Measurements from ENCODE around the gene ATXN7L2. TPM values are rescaled to one million over a fixed set of nuclear protein-coding genes. Genes with fewer than 3 reads are reported as not detected.
A peak's percentile ranks its signal among the peaks of the same experiment; 100 is the strongest.
"Not testable (repeated sequence)": the region's sequence is repeated elsewhere in the genome, so short reads cannot be mapped to it uniquely, and the experiment has no call there.

ATXN7L2 gene
- polyA plus RNA-seq, 3 donors: 1.1 to 3.6 (median 1.7) TPM

GRCh38 chr1:109470245-109470644 lies 13.5 kb upstream of the ATXN7L2 start:
- Mint-ChIP-seq H3K4me3 (peak overlapping the region in 1 of 2 donors; percentile 66), H3K4me1 (peaks cover 10% of the 10 kb centered on the region), H3K27ac (no peak overlapping the region), H3K27me3 (ENCODE audit: low read depth in 3 of 3) (peaks cover 77 to 91% (median 78%) of the 10 kb centered on the region in 3 donors), H3K36me3 (peaks cover 0 to 4% of the 10 kb centered on the region in 2 donors), H3K9me3 (peaks cover 0 to 16% (median 7%) of the 10 kb centered on the region in 7 donors)
- Histone ChIP-seq H4K20me1 (ENCODE audit: insufficient read depth, low read length) (no peaks in the 10 kb centered on the region), H3K4me1 (ENCODE audit: control insufficient read depth in 1 of 2, insufficient read depth in 2 of 2, low read length in 2 of 2) (peaks cover 9 to 12% of the 10 kb centered on the region in 2 donors), H3K9ac (ENCODE audit: insufficient read depth, low read length, poor library complexity, severe bottlenecking) (no peak overlapping the region), H3K9me3 (replicated peaks in 1 of 2; ENCODE audit: control insufficient read depth in 1 of 2, insufficient read depth in 1 of 2, low read length in 2 of 2) (peaks cover 0 to 14% of the 10 kb centered on the region in 2 donors), H2AFZ (ENCODE audit: insufficient read depth, low read depth, low read length, poor library complexity, severe bottlenecking) (no peak overlapping the region), H3K27me3 (ENCODE audit: control insufficient read depth in 2 of 2, insufficient read depth in 2 of 2, low read length in 2 of 2) (peaks cover 56 to 72% of the 10 kb centered on the region in 2 donors), H3K4me3 (replicated peaks in 1 of 3; ENCODE audit: low read depth in 2 of 3, low read length in 3 of 3) (no peak overlapping the region), H3K27ac (ENCODE audit: low read depth in 1 of 2, low read length in 2 of 2) (no peak overlapping the region), H3K79me2 (ENCODE audit: insufficient read depth, low read length) (no peaks in the 10 kb centered on the region), H3K36me3 (replicated peaks in 1 of 2; ENCODE audit: control insufficient read depth in 1 of 2, insufficient read depth in 2 of 2, low read length in 2 of 2) (no peaks in the 10 kb centered on the region), H3K4me2 (replicated peaks; ENCODE audit: extremely low read depth, low read length, poor library complexity, severe bottlenecking) (no peak overlapping the region)
- intact Hi-C loops (cut with micrococcal nuclease): no loop called here
- TF ChIP-seq, protein P1, sequence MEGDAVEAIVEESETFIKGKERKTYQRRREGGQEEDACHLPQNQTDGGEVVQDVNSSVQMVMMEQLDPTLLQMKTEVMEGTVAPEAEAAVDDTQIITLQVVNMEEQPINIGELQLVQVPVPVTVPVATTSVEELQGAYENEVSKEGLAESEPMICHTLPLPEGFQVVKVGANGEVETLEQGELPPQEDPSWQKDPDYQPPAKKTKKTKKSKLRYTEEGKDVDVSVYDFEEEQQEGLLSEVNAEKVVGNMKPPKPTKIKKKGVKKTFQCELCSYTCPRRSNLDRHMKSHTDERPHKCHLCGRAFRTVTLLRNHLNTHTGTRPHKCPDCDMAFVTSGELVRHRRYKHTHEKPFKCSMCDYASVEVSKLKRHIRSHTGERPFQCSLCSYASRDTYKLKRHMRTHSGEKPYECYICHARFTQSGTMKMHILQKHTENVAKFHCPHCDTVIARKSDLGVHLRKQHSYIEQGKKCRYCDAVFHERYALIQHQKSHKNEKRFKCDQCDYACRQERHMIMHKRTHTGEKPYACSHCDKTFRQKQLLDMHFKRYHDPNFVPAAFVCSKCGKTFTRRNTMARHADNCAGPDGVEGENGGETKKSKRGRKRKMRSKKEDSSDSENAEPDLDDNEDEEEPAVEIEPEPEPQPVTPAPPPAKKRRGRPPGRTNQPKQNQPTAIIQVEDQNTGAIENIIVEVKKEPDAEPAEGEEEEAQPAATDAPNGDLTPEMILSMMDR (IDR thresholded peaks at IDR 0.05): no peak
- no peak for DNase-seq
- WGBS (ENCODE audit: insufficient coverage): 62% methylated on average over 4 of the region's 6 CpGs

GRCh38 chr1:109472779-109473178 lies 10.9 kb upstream of the ATXN7L2 start:
- whole genome bisulfite sequencing (ENCODE audit: insufficient coverage): 80% methylated on average over 2 of the region's 3 CpGs
- Mint-ChIP-seq H3K4me3 (no peak overlapping the region), H3K27me3 (ENCODE audit: low read depth in 3 of 3) (peaks cover 61 to 73% (median 64%) of the 10 kb centered on the region in 3 donors), H3K9me3 (peaks cover 0 to 4% (median 0%) of the 10 kb centered on the region in 7 donors), H3K36me3 (no peaks in the 10 kb centered on the region), H3K4me1 (peaks cover 5% of the 10 kb centered on the region), H3K27ac (no peak overlapping the region)
- Histone ChIP-seq H3K36me3 (replicated peaks in 1 of 2; ENCODE audit: control insufficient read depth in 1 of 2, insufficient read depth in 2 of 2, low read length in 2 of 2) (no peaks in the 10 kb centered on the region), H2AFZ (ENCODE audit: insufficient read depth, low read depth, low read length, poor library complexity, severe bottlenecking) (no peak overlapping the region), H3K4me1 (ENCODE audit: control insufficient read depth in 1 of 2, insufficient read depth in 2 of 2, low read length in 2 of 2) (peaks cover 2% of the 10 kb centered on the region in 2 donors), H3K4me2 (replicated peaks; ENCODE audit: extremely low read depth, low read length, poor library complexity, severe bottlenecking) (no peak overlapping the region), H3K27ac (ENCODE audit: low read depth in 1 of 2, low read length in 2 of 2) (no peak overlapping the region), H3K9ac (ENCODE audit: insufficient read depth, low read length, poor library complexity, severe bottlenecking) (no peak overlapping the region), H3K27me3 (ENCODE audit: control insufficient read depth in 2 of 2, insufficient read depth in 2 of 2, low read length in 2 of 2) (peaks cover 35 to 48% of the 10 kb centered on the region in 2 donors), H3K4me3 (replicated peaks in 1 of 3; ENCODE audit: low read depth in 2 of 3, low read length in 3 of 3) (no peak overlapping the region), H3K79me2 (ENCODE audit: insufficient read depth, low read length) (no peaks in the 10 kb centered on the region), H3K9me3 (replicated peaks in 1 of 2; ENCODE audit: control insufficient read depth in 1 of 2, insufficient read depth in 1 of 2, low read length in 2 of 2) (peaks cover 0 to 6% of the 10 kb centered on the region in 2 donors), H4K20me1 (ENCODE audit: insufficient read depth, low read length) (no peaks in the 10 kb centered on the region)
- TF ChIP-seq, protein P1 (IDR thresholded peaks at IDR 0.05): no peak
- intact Hi-C loops (cut with micrococcal nuclease): no loop called here
- DNase-seq: no peak

GRCh38 chr1:109473284-109474057 lies 10.2 kb upstream of the ATXN7L2 start:
- H3K27ac ChIP-seq (ENCODE audit: low read depth in 1 of 2, low read length in 2 of 2); H3K4me2 ChIP-seq (replicated peaks; ENCODE audit: extremely low read depth, low read length, poor library complexity, severe bottlenecking); H3K9me3 Mint-ChIP-seq; H4K20me1 ChIP-seq (ENCODE audit: insufficient read depth, low read length); H3K4me3 Mint-ChIP-seq; H3K9ac ChIP-seq (ENCODE audit: insufficient read depth, low read length, poor library complexity, severe bottlenecking); intact Hi-C loops (cut with micrococcal nuclease); H3K27ac Mint-ChIP-seq; DNase-seq; H3K79me2 ChIP-seq (ENCODE audit: insufficient read depth, low read length); H2AFZ ChIP-seq (ENCODE audit: insufficient read depth, low read depth, low read length, poor library complexity, severe bottlenecking); H3K4me1 ChIP-seq (ENCODE audit: control insufficient read depth in 1 of 2, insufficient read depth in 2 of 2, low read length in 2 of 2); H3K36me3 ChIP-seq (replicated peaks in 1 of 2; ENCODE audit: control insufficient read depth in 1 of 2, insufficient read depth in 2 of 2, low read length in 2 of 2); H3K9me3 ChIP-seq (replicated peaks in 1 of 2; ENCODE audit: control insufficient read depth in 1 of 2, insufficient read depth in 1 of 2, low read length in 2 of 2); H3K4me3 ChIP-seq (replicated peaks in 1 of 3; ENCODE audit: low read depth in 2 of 3, low read length in 3 of 3); H3K36me3 Mint-ChIP-seq: not testable (repeated sequence)
- H3K27me3 ChIP-seq (ENCODE audit: control insufficient read depth in 2 of 2, insufficient read depth in 2 of 2, low read length in 2 of 2): peaks cover 28 to 42% of the 10 kb centered on the region in 2 donors
- H3K4me1 Mint-ChIP-seq: peaks cover 12% of the 10 kb centered on the region
- peaks cover 54 to 66% (median 60%) of the 10 kb centered on the region in 3 donors for H3K27me3 Mint-ChIP-seq (ENCODE audit: low read depth in 3 of 3)
- 93% methylated on average over 6 of the region's 12 CpGs for WGBS (ENCODE audit: insufficient coverage)

All from CD14-positive monocyte (primary cell).